CD4-positive, alpha-beta memory T cell (primary cell): Measurements from ENCODE around the gene KRTAP5-1. TPM values are rescaled to one million over a fixed set of nuclear protein-coding genes. Genes with fewer than 3 reads are reported as not detected.
"Not testable (repeated sequence)": the region's sequence is repeated elsewhere in the genome, so short reads cannot be mapped to it uniquely, and the experiment has no call there.

Source experiments
- CTCF ChIA-PET: fragments of 350-600 bp; sonication (Branson Sonifier 250); formaldehyde crosslinking; loops from one replicate; lab custom pipeline; 2021; ENCODE audit warnings: inconsistent platforms; ENCODE audit not compliant: partially characterized antibody; lab: Charles Lee
- POLR2A ChIA-PET: fragments of 350-600 bp; sonication (Branson Sonifier 250); formaldehyde crosslinking; loops from one replicate; lab custom pipeline; 2021; ENCODE audit not compliant: partially characterized antibody; lab: Charles Lee
- DNase-seq, 5 donors: peaks; one replicate each; pipeline versions ENCODE4 v3.0.0 to v3.0.0-alpha.2; 2020 to 2022; ENCODE audit warnings: mixed read lengths in 1 of 5
- H3K27ac ChIP-seq: one replicate; pipeline ENCODE4 v1.7.0; 2013; ENCODE audit warnings: low read depth, low read length
- H3K27me3 ChIP-seq: 2 replicates; pipeline ENCODE4 v1.7.0; 2013; ENCODE audit warnings: mild to moderate bottlenecking, low read length, moderate library complexity; ENCODE audit not compliant: insufficient read depth
- H3K36me3 ChIP-seq: 2 replicates; pipeline ENCODE4 v1.7.0; 2013; ENCODE audit warnings: mild to moderate bottlenecking, low read length, moderate library complexity; ENCODE audit not compliant: insufficient read depth
- H3K4me1 ChIP-seq: 2 replicates; pipeline ENCODE4 v1.7.0; 2013; ENCODE audit warnings: mild to moderate bottlenecking, low read length, moderate library complexity; ENCODE audit not compliant: insufficient read depth
- H3K4me3 ChIP-seq, 2 donors: one replicate each; pipeline ENCODE4 v1.7.0; 2013; ENCODE audit warnings: low read length in 2 of 2, mild to moderate bottlenecking in 1 of 2
- H3K9me3 ChIP-seq, 2 donors: one replicate each; pipeline ENCODE4 v1.7.0; 2013; ENCODE audit warnings: low read length in 2 of 2, control low read depth in 1 of 2; ENCODE audit not compliant: control insufficient read depth in 1 of 2
- H3K27ac Mint-ChIP-seq, 7 donors: one replicate each; pipeline ENCODE4 v1.8.0; 2020 to 2021; ENCODE audit warnings: mixed read lengths in 7 of 7, mild to moderate bottlenecking in 6 of 7, inconsistent platforms in 3 of 7, moderate library complexity in 3 of 7
- H3K27me3 Mint-ChIP-seq, 2 donors: one replicate each; pipeline ENCODE4 v1.8.0; 2020 to 2021; ENCODE audit warnings: mixed read lengths in 2 of 2
- H3K36me3 Mint-ChIP-seq, 2 donors: one replicate each; pipeline ENCODE4 v1.8.0; 2020 to 2021; ENCODE audit warnings: mixed read lengths in 2 of 2, inconsistent platforms in 1 of 2, mild to moderate bottlenecking in 1 of 2
- H3K4me1 Mint-ChIP-seq, 4 donors: one replicate each; pipeline ENCODE4 v1.8.0; 2020 to 2021; ENCODE audit warnings: mixed read lengths in 4 of 4, mild to moderate bottlenecking in 1 of 4
- H3K4me3 Mint-ChIP-seq, 8 donors: one replicate each; pipeline ENCODE4 v1.8.0; 2020 to 2021; ENCODE audit warnings: mixed read lengths in 8 of 8, mild to moderate bottlenecking in 7 of 8, moderate library complexity in 6 of 8, inconsistent platforms in 3 of 8
- H3K9me3 Mint-ChIP-seq, 8 donors: one replicate each; pipeline ENCODE4 v1.8.0; 2020 to 2021; ENCODE audit warnings: mixed read lengths in 8 of 8, mild to moderate bottlenecking in 5 of 8, inconsistent platforms in 3 of 8, moderate library complexity in 1 of 8
- intact Hi-C: fragments of 100-400 bp; cut with micrococcal nuclease; formaldehyde crosslinking; loops from one replicate; pipeline ENCODE4 v1.15.1; 2023
- polyA plus RNA-seq, 2 donors: library from polyadenylated mRNA; unstranded; fragments of 300-500 nt; fragmentation: Illumina TruSeq; gene quantifications; one replicate each; pipeline ENCODE4 v1.2.3, GENCODE V29; 2021
- total RNA-seq, 2 experiments: library from RNA; stranded (reverse); gene quantifications; one replicate each; pipeline ENCODE4 v1.2.3, GENCODE V29; 2021

KRTAP5-1 gene
- total and polyA plus RNA-seq, 4 experiments from 2014 or later, result 0.29 TPM; not detected in 3

DNA sequence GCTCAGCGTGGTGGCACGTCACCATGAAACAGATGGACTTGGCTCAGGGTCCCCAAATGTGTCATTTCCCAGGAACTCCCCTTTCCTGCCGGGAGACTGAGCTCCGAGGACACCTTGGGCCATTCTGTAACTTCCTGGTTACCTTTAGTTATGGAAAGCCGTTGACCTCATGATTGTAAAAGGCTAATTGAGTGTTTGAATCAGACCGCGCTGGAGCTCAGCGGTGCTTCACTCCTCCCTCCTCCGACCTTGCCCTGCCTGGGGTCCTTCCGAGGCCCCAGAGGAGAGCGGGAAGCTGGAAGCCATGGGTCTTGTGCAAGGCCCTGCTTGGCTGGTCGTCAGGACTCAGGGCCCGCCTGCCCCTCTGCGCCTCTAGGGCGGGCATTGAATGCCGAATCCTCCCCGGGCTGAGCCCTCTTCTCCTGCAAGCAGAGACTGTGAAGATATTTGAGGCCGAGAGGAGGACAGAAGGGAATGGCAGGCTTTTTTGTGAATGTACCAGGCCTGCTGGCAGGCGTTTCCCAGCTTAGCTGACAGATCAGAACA lies 11.6 kb upstream of the KRTAP5-1 start:
- Mint-ChIP-seq H3K27me3 (peaks cover 8 to 14% of the 10 kb centered on the region in 2 donors), H3K4me1 (peaks cover 11 to 30% (median 13%) of the 10 kb centered on the region in 4 donors), H3K27ac (peak overlapping the region in 1 of 7 donors; percentile 18)
- intact Hi-C loops, H3K27me3 ChIP-seq, H3K36me3 ChIP-seq, DNase-seq, H3K9me3 Mint-ChIP-seq, H3K4me3 Mint-ChIP-seq, H3K4me3 ChIP-seq, H3K4me1 ChIP-seq, H3K36me3 Mint-ChIP-seq, H3K9me3 ChIP-seq, H3K27ac ChIP-seq: not testable (repeated sequence)
- POLR2A ChIA-PET, result interaction anchor here (1.0 kb wide), 1 partner anchor 9 kb away, joined by 4 read pairs; no protein-coding TSS in a partner anchor
- CTCF ChIA-PET, result interaction anchor here (0.7 to 6.4 kb wide), 6 partner anchors 9 to 41 kb away, joined by 3 to 53 read pairs (median 8); partner anchors contain the start of genes KRTAP5-3 and KRTAP5-5

- H3K4me3 Mint-ChIP-seq, H3K9me3 Mint-ChIP-seq, H3K36me3 Mint-ChIP-seq, H3K27me3 ChIP-seq, DNase-seq, H3K27ac ChIP-seq, H3K4me3 ChIP-seq, H3K36me3 ChIP-seq, H3K9me3 ChIP-seq, H3K4me1 ChIP-seq: not testable (repeated sequence)
- Mint-ChIP-seq H3K27me3 (peaks cover 8 to 14% of the 10 kb centered on the region in 2 donors), H3K4me1 (peaks cover 11 to 30% (median 13%) of the 10 kb centered on the region in 4 donors), H3K27ac (peak overlapping the region in 1 of 7 donors; percentile 18)
- intact Hi-C loops, result loop anchor here (2.0 kb wide), 1 partner anchor 33 kb away; the partner anchor contains the start of gene KRTAP5-5
- ChIA-PET POLR2A (interaction anchor here (1.0 kb wide), 1 partner anchor 9 kb away, joined by 4 read pairs; no protein-coding TSS in a partner anchor), CTCF (interaction anchor here (0.7 to 6.4 kb wide), 13 partner anchors 10 to 210 kb away, joined by 3 to 53 read pairs (median 4); partner anchors contain the start of genes KRTAP5-1 and KRTAP5-5)
Measured at GRCh38 chr11:1595994-1596575, 11.0 kb upstream of the KRTAP5-1 start.

DNA sequence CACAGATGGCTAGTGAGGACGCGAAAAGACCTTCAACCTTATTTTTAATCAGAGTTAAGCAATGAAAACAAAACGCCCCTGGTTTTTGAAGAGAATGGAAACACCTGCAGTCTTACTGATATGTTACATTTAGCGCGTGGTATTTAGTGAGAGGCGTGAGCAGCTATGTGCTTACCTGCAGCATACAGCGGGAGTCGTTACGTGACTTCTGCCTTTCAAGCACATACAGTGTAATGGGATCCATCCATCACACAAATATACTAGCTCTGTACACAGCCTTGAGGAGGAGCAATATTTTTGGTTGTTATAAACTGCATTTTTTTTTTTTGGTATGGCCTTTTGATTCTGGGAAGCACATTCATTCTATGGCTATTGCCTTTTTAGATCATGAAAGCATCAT lies 7.5 kb upstream of the KRTAP5-1 start:
- H3K27ac Mint-ChIP-seq, result peak overlapping the region in 2 of 7 donors; percentile 27 to 52
- POLR2A ChIA-PET, result no interaction called here
- CTCF ChIA-PET, result no interaction called here
- Histone ChIP-seq H3K9me3 (no peaks in the 10 kb centered on the region), H3K36me3 (no peaks in the 10 kb centered on the region), H3K27me3 (no peaks in the 10 kb centered on the region), H3K4me1 (peaks cover 25% of the 10 kb centered on the region), H3K27ac (no peak overlapping the region), H3K4me3 (no peak overlapping the region)
- DNase-seq, result no peak
- H3K4me3 Mint-ChIP-seq, result no peak overlapping the region
- intact Hi-C loops, result no loop called here
- peaks cover 2 to 6% of the 10 kb centered on the region in 2 donors for H3K27me3 Mint-ChIP-seq
- peaks cover 0 to 6% (median 0%) of the 10 kb centered on the region in 8 donors for H3K9me3 Mint-ChIP-seq
- H3K4me1 Mint-ChIP-seq, result peaks cover 21 to 39% (median 31%) of the 10 kb centered on the region in 4 donors
- H3K36me3 Mint-ChIP-seq, result no peaks in the 10 kb centered on the region

- H3K4me3 Mint-ChIP-seq, result peak overlapping the region in 6 of 8 donors; percentile 13 to 59 (median 30)
- Histone ChIP-seq H3K36me3 (no peaks in the 10 kb centered on the region), H3K27ac (no peak overlapping the region), H3K4me1 (peaks cover 30% of the 10 kb centered on the region), H3K27me3 (no peaks in the 10 kb centered on the region), H3K9me3 (no peaks in the 10 kb centered on the region), H3K4me3 (no peak overlapping the region)
- POLR2A ChIA-PET, result interaction anchor here (1.0 to 4.9 kb wide), 2 partner anchors 16 to 17 kb away, joined by 3 to 72 read pairs; partner anchors contain the start of gene DUSP8
- H3K4me1 Mint-ChIP-seq, result peaks cover 19 to 35% (median 28%) of the 10 kb centered on the region in 4 donors
- no peak for DNase-seq
- peaks cover 1 to 2% of the 10 kb centered on the region in 2 donors for H3K27me3 Mint-ChIP-seq
- CTCF ChIA-PET, result interaction anchor here (1.2 to 4.3 kb wide), 4 partner anchors 8 to 39 kb away, joined by 3 to 49 read pairs (median 12); no protein-coding TSS in a partner anchor
- peak overlapping the region in 5 of 7 donors; percentile 22 to 88 (median 74) for H3K27ac Mint-ChIP-seq
- H3K9me3 Mint-ChIP-seq, result peaks cover 0 to 6% (median 0%) of the 10 kb centered on the region in 8 donors
- H3K36me3 Mint-ChIP-seq, result no peaks in the 10 kb centered on the region
- intact Hi-C loops, result loop anchor here (1.0 kb wide), 2 partner anchors 16 kb away; no protein-coding TSS in a partner anchor
Measured at GRCh38 chr11:1589996-1590395, 4.9 kb upstream of the KRTAP5-1 start.

DNA sequence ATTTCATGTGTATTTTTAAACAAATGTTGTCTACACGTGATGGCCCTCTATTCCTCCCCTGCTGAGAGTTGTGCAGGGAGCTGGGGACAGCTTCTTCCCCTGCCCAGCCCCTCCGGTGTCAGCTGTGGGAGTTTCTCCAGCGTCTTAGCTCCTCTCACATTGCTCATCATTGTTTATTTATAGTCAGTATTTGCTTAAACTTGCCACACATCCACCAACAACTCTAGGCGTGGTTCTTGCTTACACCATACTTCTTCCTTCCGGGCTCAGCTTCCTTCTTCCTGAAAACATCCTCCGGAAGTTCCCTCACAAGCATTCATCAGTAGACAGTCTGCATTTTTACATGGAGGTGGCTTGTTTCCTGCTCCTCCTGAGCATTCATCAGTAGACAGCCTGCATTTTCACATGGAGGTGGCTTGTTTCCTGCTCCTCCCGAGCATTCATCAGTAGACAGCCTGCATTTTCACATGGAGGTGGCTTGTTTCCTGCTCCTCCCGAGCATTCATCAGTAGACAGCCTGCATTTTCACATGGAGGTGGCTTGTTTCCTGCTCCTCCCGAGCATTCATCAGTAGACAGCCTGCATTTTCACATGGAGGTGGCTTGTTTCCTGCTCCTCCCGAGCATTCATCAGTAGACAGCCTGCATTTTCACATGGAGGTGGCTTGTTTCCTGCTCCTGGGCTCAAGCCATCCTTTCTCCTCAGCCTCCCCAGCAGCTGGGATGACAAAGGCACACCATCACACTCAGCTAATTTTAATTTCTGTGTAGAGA lies 4.3 kb upstream of the KRTAP5-1 start:
- ChIA-PET POLR2A (interaction anchor here (0.5 to 4.9 kb wide), 9 partner anchors 9 to 1425 kb away, joined by 3 to 72 read pairs (median 4); partner anchors contain the start of genes DUSP8 and KRTAP5-2), CTCF (interaction anchor here (1.1 to 4.3 kb wide), 5 partner anchors 7 to 64 kb away, joined by 4 to 49 read pairs (median 5); no protein-coding TSS in a partner anchor)
- not testable (repeated sequence) for H3K9me3 Mint-ChIP-seq, H3K27me3 Mint-ChIP-seq, H3K36me3 Mint-ChIP-seq, H3K9me3 ChIP-seq, H3K27me3 ChIP-seq, H3K36me3 ChIP-seq
- peak; percentile 47 to 71 (median 65) for DNase-seq
- peak overlapping the region; percentile 39 for H3K27ac ChIP-seq
- peak overlapping the region; percentile 81 to 97 (median 93) for H3K27ac Mint-ChIP-seq
- H3K4me3 Mint-ChIP-seq, result peak overlapping the region; percentile 69 to 85 (median 79)
- H3K4me1 Mint-ChIP-seq, result peaks cover 20 to 36% (median 28%) of the 10 kb centered on the region in 4 donors
- peak overlapping the region in 1 of 2 donors; percentile 22 for H3K4me3 ChIP-seq
- intact Hi-C loops, result loop anchor here (1.0 kb wide), 2 partner anchors 15 to 17 kb away; no protein-coding TSS in a partner anchor
- peaks cover 33% of the 10 kb centered on the region for H3K4me1 ChIP-seq

DNA sequence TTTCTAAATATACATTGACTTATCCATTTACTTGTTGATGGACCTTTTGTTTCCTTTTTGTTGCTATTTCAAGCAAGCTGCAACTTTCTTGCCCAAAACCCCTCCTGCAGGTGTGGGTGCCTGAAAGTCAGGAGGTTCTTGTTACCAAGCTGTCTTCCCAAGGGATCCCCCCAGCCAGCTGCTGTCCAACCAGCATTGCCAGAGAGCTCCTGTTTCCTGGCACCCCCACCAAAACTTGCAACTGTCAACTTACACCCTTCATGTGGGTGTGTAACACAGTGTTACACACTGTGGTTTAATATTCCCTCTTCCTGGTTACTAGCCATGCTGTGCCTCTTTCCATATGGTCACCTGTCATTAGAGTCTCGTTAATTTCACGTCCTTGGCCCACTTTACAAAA lies 1.6 kb upstream of the KRTAP5-1 start:
- Histone ChIP-seq H3K4me1 (peaks cover 38% of the 10 kb centered on the region), H3K27ac (no peak overlapping the region), H3K4me3 (no peak overlapping the region), H3K36me3 (no peaks in the 10 kb centered on the region), H3K27me3 (no peaks in the 10 kb centered on the region), H3K9me3 (no peaks in the 10 kb centered on the region)
- Mint-ChIP-seq H3K36me3 (no peaks in the 10 kb centered on the region), H3K27me3 (no peaks in the 10 kb centered on the region), H3K9me3 (peaks cover 0 to 6% (median 0%) of the 10 kb centered on the region in 8 donors), H3K4me1 (peaks cover 25 to 46% (median 33%) of the 10 kb centered on the region in 4 donors), H3K4me3 (peak overlapping the region in 2 of 8 donors; percentile 18 to 38), H3K27ac (peak overlapping the region in 5 of 7 donors; percentile 26 to 86 (median 47))
- DNase-seq, result no peak
- intact Hi-C loops, result no loop called here
- POLR2A ChIA-PET, result no interaction called here
- CTCF ChIA-PET, result interaction anchor here (0.9 to 1.2 kb wide), 2 partner anchors 8 to 12 kb away, joined by 3 read pairs; no protein-coding TSS in a partner anchor
